Keratinocyte (primary cell): Measurements from ENCODE around the gene IFFO2. TPM values are rescaled to one million over a fixed set of nuclear protein-coding genes. Genes with fewer than 3 reads are reported as not detected.

Experiments
- DNase-seq: peaks from one replicate; pipeline ENCODE4 v3.0.0-alpha.2; 2011; ENCODE audit warnings: low read depth, missing footprints, low spot score
- FAIRE-seq: peaks from 2 replicates; lab custom pipeline; 2011; peaks lifted over from hg19 to GRCh38; lab: Jason Lieb, UNC
- H2AFZ ChIP-seq: 2 replicates; pipeline ENCODE4 v1.6.0; 2012; ENCODE audit warnings: low read length, control low read depth, inconsistent platforms; ENCODE audit not compliant: control insufficient read depth
- H3K27ac ChIP-seq: 2 replicates; pipeline ENCODE4 v1.5.1; 2011; ENCODE audit warnings: low read length; ENCODE audit not compliant: control insufficient read depth, insufficient read depth
- H3K27me3 ChIP-seq: 3 replicates; pipeline ENCODE4 v1.6.0; 2011; ENCODE audit warnings: low read length; ENCODE audit not compliant: control insufficient read depth, insufficient read depth; ENCODE audit errors: extremely low read depth
- H3K36me3 ChIP-seq, 2 experiments: 2 replicates in 1 of 2; 3 replicates in 1 of 2; pipeline ENCODE4 v1.5.1; 2011; ENCODE audit warnings: low read length in 2 of 2, mild to moderate bottlenecking in 1 of 2; ENCODE audit not compliant: control insufficient read depth in 2 of 2, insufficient read depth in 2 of 2; ENCODE audit errors: extremely low read depth in 1 of 2
- H3K4me1 ChIP-seq: 3 replicates; pipeline ENCODE4 v1.5.1; 2011; ENCODE audit warnings: low read length; ENCODE audit not compliant: control insufficient read depth, insufficient read depth; ENCODE audit errors: extremely low read depth
- H3K4me2 ChIP-seq: 3 replicates; pipeline ENCODE4 v1.6.0; 2011; ENCODE audit warnings: low read depth, low read length; ENCODE audit not compliant: control insufficient read depth, insufficient read depth; ENCODE audit errors: extremely low read depth
- H3K4me3 ChIP-seq, 3 experiments: fragments of 200-600 bp in 1 of 3; sonication (generic) in 1 of 3; 2 replicates in 2 of 3; 3 replicates in 1 of 3; pipeline ENCODE4 v1.5.1; 2011 to 2016; ENCODE audit warnings: low read length in 3 of 3, mild to moderate bottlenecking in 3 of 3, control low read depth in 2 of 3, inconsistent platforms in 1 of 3, low read depth in 1 of 3, mixed read lengths in 1 of 3, mixed run types in 1 of 3, moderate library complexity in 1 of 3; ENCODE audit not compliant: control insufficient read depth in 2 of 3, insufficient read depth in 2 of 3; ENCODE audit errors: extremely low read depth in 1 of 3
- H3K79me2 ChIP-seq: 2 replicates; pipeline ENCODE4 v1.6.0; 2012; ENCODE audit warnings: low read length; ENCODE audit not compliant: control insufficient read depth, insufficient read depth
- H3K9ac ChIP-seq: 3 replicates; pipeline ENCODE4 v1.6.0; 2011; ENCODE audit warnings: low read length; ENCODE audit not compliant: control insufficient read depth, insufficient read depth; ENCODE audit errors: extremely low read depth
- H3K9me1 ChIP-seq: 3 replicates; pipeline ENCODE4 v1.6.0; 2011; ENCODE audit warnings: low read length; ENCODE audit not compliant: control insufficient read depth, insufficient read depth; ENCODE audit errors: extremely low read depth
- H3K9me3 ChIP-seq: 2 replicates; pipeline ENCODE4 v1.5.1; 2012; ENCODE audit warnings: low read depth, low read length; ENCODE audit not compliant: control insufficient read depth
- H4K20me1 ChIP-seq: 3 replicates; pipeline ENCODE4 v1.6.0; 2011; ENCODE audit warnings: low read length; ENCODE audit not compliant: control insufficient read depth, insufficient read depth; ENCODE audit errors: extremely low read depth
- CTCF ChIP-seq, 3 experiments: IDR thresholded peaks in 1 of 3; conservative IDR thresholded peaks in 1 of 3; optimal IDR thresholded peaks in 1 of 3; 2 replicates in 2 of 3; 3 replicates in 1 of 3; pipeline versions ENCODE3 to v1.5.1; 2011; ENCODE audit warnings: low read length in 3 of 3, mild to moderate bottlenecking in 3 of 3, moderate library complexity in 2 of 3, control low read depth in 1 of 3, inconsistent platforms in 1 of 3; ENCODE audit not compliant: insufficient read depth in 2 of 3; ENCODE audit errors: extremely low read depth in 1 of 3
- EZH2 ChIP-seq: IDR thresholded peaks from one replicate; pipeline ENCODE4 v1.6.1; 2012; ENCODE audit warnings: inconsistent platforms, mild to moderate bottlenecking, low read length, moderate library complexity
- dilution Hi-C: fragments of 300-500 bp; cut with MboI; formaldehyde crosslinking; loops from one replicate; pipeline ENCODE4 v1.7.0; 2020; ENCODE audit warnings: low sequenced_read_pairs; ENCODE audit not compliant: extremely low pct_ligation_motif_present
- polyA plus RNA-seq, 5 experiments: library from polyadenylated mRNA; depleted of rRNA in 3 of 5; stranded (reverse) in 3 of 5; stranded (forward) in 1 of 5; unstranded in 1 of 5; fragments of >200 nt; gene quantifications; 1 replicate in 1 of 5; 2 replicates in 3 of 5; 3 replicates in 1 of 5; pipeline versions ENCODE4 v1.2.1 to v1.2.3, GENCODE V29; 2011 to 2012; ENCODE audit warnings: missing spikeins in 2 of 5, low read depth in 1 of 5, low replicate concordance in 1 of 5

Gene IFFO2
- polyA plus RNA-seq, 1 donor (not counting 4 experiments of a cell fraction or from before 2014, with no cell fraction given) = 57.9 TPM

- FAIRE-seq (no peak), DNase-seq (no peak)
- H3K79me2 ChIP-seq = peaks cover 63% of the 10 kb centered on the region
- peak overlapping the region; percentile 81 for H3K27ac ChIP-seq
- TF ChIP-seq EZH2 (no peak), CTCF (optimal IDR thresholded peaks at IDR 0.05 in 1 of 3, IDR thresholded peaks at IDR 0.05 in 1 of 3, conservative IDR thresholded peaks at IDR 0.05 in 1 of 3; ENCODE audit: extremely low read depth in 1 of 3, insufficient read depth in 2 of 3, low read length in 3 of 3) (no peak)
- peaks cover 2 to 23% of the 10 kb centered on the region in 2 experiments for H3K36me3 ChIP-seq
- H3K9ac ChIP-seq = peak overlapping the region; percentile 78
- peak overlapping the region; percentile 81 to 93 (median 86) for H3K4me3 ChIP-seq
- dilution Hi-C loops = no loop called here
- no peak overlapping the region for H2AFZ ChIP-seq
- H3K9me3 ChIP-seq = no peaks in the 10 kb centered on the region
- H3K9me1 ChIP-seq = no peaks in the 10 kb centered on the region
- H3K4me1 ChIP-seq = peaks cover 55% of the 10 kb centered on the region
- H4K20me1 ChIP-seq = peaks cover 17% of the 10 kb centered on the region
- H3K4me2 ChIP-seq = peak overlapping the region; percentile 91
- no peaks in the 10 kb centered on the region for H3K27me3 ChIP-seq
Measured at GRCh38 chr1:18955131-18955440, 1.4 kb downstream of the IFFO2 start.

GRCh38 chr1:18954270-18955071 lies 2.0 kb downstream of the IFFO2 start:
- DNase-seq (no peak), FAIRE-seq (no peak)
- Histone ChIP-seq H3K4me1 (peaks cover 61% of the 10 kb centered on the region), H3K9me3 (no peaks in the 10 kb centered on the region), H3K9ac (peak overlapping the region; percentile 78), H4K20me1 (peaks cover 17% of the 10 kb centered on the region), H2AFZ (no peak overlapping the region), H3K4me3 (peak overlapping the region; percentile 81 to 93 (median 86)), H3K27me3 (no peaks in the 10 kb centered on the region), H3K27ac (peak overlapping the region; percentile 81), H3K4me2 (peak overlapping the region; percentile 91), H3K9me1 (no peaks in the 10 kb centered on the region), H3K79me2 (peaks cover 69% of the 10 kb centered on the region), H3K36me3 (peaks cover 2 to 26% of the 10 kb centered on the region in 2 experiments)
- dilution Hi-C loops = no loop called here
- TF ChIP-seq EZH2 (no peak), CTCF (optimal IDR thresholded peaks at IDR 0.05 in 1 of 3, IDR thresholded peaks at IDR 0.05 in 1 of 3, conservative IDR thresholded peaks at IDR 0.05 in 1 of 3; ENCODE audit: extremely low read depth in 1 of 3, insufficient read depth in 2 of 3, low read length in 3 of 3) (no peak)
